Daoy (cell line): ENCODE measurements around the gene UGT2B17. TPM values are rescaled to one million over a fixed set of nuclear protein-coding genes. Genes with fewer than 3 reads are reported as not detected.
A peak's percentile ranks its signal among the peaks of the same experiment; 100 is the strongest.
"Not testable (repeated sequence)": the region's sequence is repeated elsewhere in the genome, so short reads cannot be mapped to it uniquely, and the experiment has no call there.

Experiments used
- DNase-seq: peaks from one replicate; pipeline ENCODE4 v3.0.0-alpha.2; 2015; ENCODE audit warnings: low read depth
- total RNA-seq: library from RNA; depleted of rRNA; stranded (reverse); fragments of >200 nt; shearing (Covaris generic); gene quantifications from 2 replicates; pipeline ENCODE4 v1.2.3, GENCODE V29; 2014

UGT2B17 gene
- total RNA-seq, 1 experiment from 2014 or later: not detected

GRCh38 chr4:68569036-68569435 is 7.1 kb downstream of the UGT2B17 start:
- not testable (repeated sequence) for DNase-seq

GRCh38 chr4:68568535-68568934 is 7.6 kb downstream of the UGT2B17 start:
- DNase-seq: not testable (repeated sequence)

GRCh38 chr4:68566364-68566763 is 9.8 kb downstream of the UGT2B17 start:
- not testable (repeated sequence) for DNase-seq

GRCh38 chr4:68565082-68565481 is 11.0 kb downstream of the UGT2B17 start:
- not testable (repeated sequence) for DNase-seq

GRCh38 chr4:68560364-68561070 is 15.6 kb downstream of the UGT2B17 start:
- DNase-seq: not testable (repeated sequence)

- not testable (repeated sequence) for DNase-seq
Observed at GRCh38 chr4:68553830-68554229, 22.3 kb downstream of the UGT2B17 start.

- DNase-seq: not testable (repeated sequence)
Observed at GRCh38 chr4:68552818-68553811, 23.0 kb downstream of the UGT2B17 start.

- DNase-seq: not testable (repeated sequence)
Observed at GRCh38 chr4:68542742-68543141, 33.4 kb downstream of the UGT2B17 start.

GRCh38 chr4:68536375-68536774 is 39.7 kb downstream of the UGT2B17 start:
- DNase-seq: no peak

GRCh38 chr4:68535974-68536373 is 40.1 kb downstream of the UGT2B17 start:
- no peak for DNase-seq

GRCh38 chr4:68522232-68522631 is 53.9 kb downstream of the UGT2B17 start:
- not testable (repeated sequence) for DNase-seq

GRCh38 chr4:68520985-68521384 is 55.1 kb downstream of the UGT2B17 start:
- no peak for DNase-seq

- DNase-seq: no peak
Observed at GRCh38 chr4:68518889-68519288, 57.2 kb downstream of the UGT2B17 start.

GRCh38 chr4:68505452-68505851 is 70.7 kb downstream of the UGT2B17 start:
- DNase-seq: not testable (repeated sequence)

- DNase-seq: not testable (repeated sequence)
Observed at GRCh38 chr4:68504836-68505235, 71.3 kb downstream of the UGT2B17 start.

- DNase-seq: not testable (repeated sequence)
Observed at GRCh38 chr4:68503462-68503861, 72.7 kb downstream of the UGT2B17 start.

- DNase-seq: no peak
Observed at GRCh38 chr4:68499021-68499420, 77.1 kb downstream of the UGT2B17 start.

GRCh38 chr4:68498413-68499007 is 77.6 kb downstream of the UGT2B17 start:
- DNase-seq: peak; percentile 14

- DNase-seq: no peak
Observed at GRCh38 chr4:68494688-68495087, 81.4 kb downstream of the UGT2B17 start.

GRCh38 chr4:68490826-68491457 is 85.2 kb downstream of the UGT2B17 start:
- DNase-seq: peak; percentile 1

GRCh38 chr4:68489338-68489737 is 86.8 kb downstream of the UGT2B17 start:
- no peak for DNase-seq
